NCI-H2107 (cell line): Measurements from ENCODE around the gene ZNF200.
"Not testable (repeated sequence)": the region's sequence is repeated elsewhere in the genome, so short reads cannot be mapped to it uniquely, and the experiment has no call there.

ENCODE experiments used
- DNase-seq: peaks from one replicate; lab custom pipeline; 2025; lab: John Stamatoyannopoulos, UW

The ZNF200 gene

GRCh38 chr16:3198334-3199072, 36.5 kb downstream of the ZNF200 start:
- no peak for DNase-seq

- DNase-seq, result not testable (repeated sequence)
Observed at GRCh38 chr16:3197694-3198333, 37.1 kb downstream of the ZNF200 start.

GRCh38 chr16:3195975-3196374, 39.0 kb downstream of the ZNF200 start:
- no peak for DNase-seq

- DNase-seq, result no peak
Observed at GRCh38 chr16:3194792-3195191, 40.2 kb downstream of the ZNF200 start.

GRCh38 chr16:3193221-3194212, 41.4 kb downstream of the ZNF200 start:
- no peak for DNase-seq

GRCh38 chr16:3192476-3193019, 42.4 kb downstream of the ZNF200 start:
- DNase-seq, result no peak

- DNase-seq, result no peak
Observed at GRCh38 chr16:3190949-3191353, 44.0 kb downstream of the ZNF200 start.

GRCh38 chr16:3189869-3190268, 45.1 kb downstream of the ZNF200 start:
- DNase-seq, result no peak

- no peak for DNase-seq
Observed at GRCh38 chr16:3188925-3189825, 45.8 kb downstream of the ZNF200 start.

GRCh38 chr16:3188675-3188924, 46.4 kb downstream of the ZNF200 start:
- DNase-seq, result no peak

GRCh38 chr16:3187798-3188674, 46.9 kb downstream of the ZNF200 start, which contains the start of gene OR1F1:
TSS of gene OR1F1 (plus strand) at chr16:3188204.
- no peak for DNase-seq

GRCh38 chr16:3186946-3187690, 47.8 kb downstream of the ZNF200 start:
- DNase-seq, result no peak

- no peak for DNase-seq
Observed at GRCh38 chr16:3183445-3184139, 51.4 kb downstream of the ZNF200 start.

- no peak for DNase-seq
Observed at GRCh38 chr16:3182608-3183444, 52.1 kb downstream of the ZNF200 start.

- DNase-seq, result not testable (repeated sequence)
Observed at GRCh38 chr16:3182293-3182607, 52.7 kb downstream of the ZNF200 start.

- no peak for DNase-seq
Observed at GRCh38 chr16:3180445-3180878, 54.5 kb downstream of the ZNF200 start.

GRCh38 chr16:3179651-3180050, 55.3 kb downstream of the ZNF200 start:
- DNase-seq, result no peak
